ENCODE results near the gene KIAA1210.

GRCh38 chrX:119089619-119090018 is 38.0 kb downstream of the KIAA1210 start:
- TF ChIP-seq CTCF (conservative IDR thresholded peaks at IDR 0.05; ENCODE audit: low read depth, low read length) = no peak
- TF ChIP-seq POLR2A (IDR thresholded peaks at IDR 0.05; ENCODE audit: low read depth, low read length) = no peak
- no peak for TF ChIP-seq RAD21 (IDR thresholded peaks at IDR 0.05; ENCODE audit: low read length)
- no peak for TF ChIP-seq RCOR1 (IDR thresholded peaks at IDR 0.05; ENCODE audit: insufficient replicate concordance, low read length)
- no peak for TF ChIP-seq MAFK (IDR thresholded peaks at IDR 0.05; ENCODE audit: low read depth, low read length)

Measured in IMR-90 (cell line).